DND-41 (cell line): ENCODE data around the gene TBXA2R.
A peak's percentile ranks its signal among the peaks of the same experiment; 100 is the strongest.

Experiments used
- EZH2 ChIP-seq: IDR thresholded peaks from 3 replicates; pipeline ENCODE4 v1.6.1; 2012; ENCODE audit warnings: borderline replicate concordance, low read depth, mild to moderate bottlenecking, moderate library complexity, low read length, inconsistent platforms; ENCODE audit not compliant: severe bottlenecking
- TF ChIP-seq, protein P1 (sequence below): IDR thresholded peaks from 2 replicates; pipeline ENCODE4 v1.5.1; 2012; ENCODE audit warnings: borderline replicate concordance, low read length, moderate library complexity, mild to moderate bottlenecking; ENCODE audit not compliant: poor library complexity, severe bottlenecking; ENCODE audit errors: extremely low read depth

DNA sequence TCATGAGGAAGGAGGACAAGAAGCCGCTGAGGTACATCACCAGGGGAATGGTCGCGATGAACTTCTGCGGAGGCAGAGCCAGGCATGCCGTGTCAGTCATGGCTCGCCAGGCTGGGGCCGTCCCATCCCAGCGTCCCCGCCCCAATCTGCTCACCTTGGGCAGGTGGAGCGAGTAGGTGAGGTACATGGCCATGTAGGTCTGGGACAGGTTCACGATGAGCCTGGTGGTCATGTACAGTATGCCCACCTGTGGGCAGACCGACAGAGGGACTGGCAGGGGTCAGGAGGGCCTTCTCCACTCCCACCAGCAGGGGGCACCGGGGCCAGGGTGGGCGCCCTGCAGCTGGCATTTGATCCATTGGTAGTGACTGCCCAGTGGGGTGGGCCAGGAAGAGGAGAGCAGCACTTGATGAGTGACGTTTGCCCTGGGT is 59.4 kb downstream of the TBXA2R start:
- TF ChIP-seq, protein P1, sequence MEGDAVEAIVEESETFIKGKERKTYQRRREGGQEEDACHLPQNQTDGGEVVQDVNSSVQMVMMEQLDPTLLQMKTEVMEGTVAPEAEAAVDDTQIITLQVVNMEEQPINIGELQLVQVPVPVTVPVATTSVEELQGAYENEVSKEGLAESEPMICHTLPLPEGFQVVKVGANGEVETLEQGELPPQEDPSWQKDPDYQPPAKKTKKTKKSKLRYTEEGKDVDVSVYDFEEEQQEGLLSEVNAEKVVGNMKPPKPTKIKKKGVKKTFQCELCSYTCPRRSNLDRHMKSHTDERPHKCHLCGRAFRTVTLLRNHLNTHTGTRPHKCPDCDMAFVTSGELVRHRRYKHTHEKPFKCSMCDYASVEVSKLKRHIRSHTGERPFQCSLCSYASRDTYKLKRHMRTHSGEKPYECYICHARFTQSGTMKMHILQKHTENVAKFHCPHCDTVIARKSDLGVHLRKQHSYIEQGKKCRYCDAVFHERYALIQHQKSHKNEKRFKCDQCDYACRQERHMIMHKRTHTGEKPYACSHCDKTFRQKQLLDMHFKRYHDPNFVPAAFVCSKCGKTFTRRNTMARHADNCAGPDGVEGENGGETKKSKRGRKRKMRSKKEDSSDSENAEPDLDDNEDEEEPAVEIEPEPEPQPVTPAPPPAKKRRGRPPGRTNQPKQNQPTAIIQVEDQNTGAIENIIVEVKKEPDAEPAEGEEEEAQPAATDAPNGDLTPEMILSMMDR, result peak; percentile 67
- TF ChIP-seq EZH2, result no peak
